Osteocyte (in vitro differentiated cells): ENCODE data around the gene ST8SIA2. TPM values are rescaled to one million over a fixed set of nuclear protein-coding genes. Genes with fewer than 3 reads are reported as not detected.

Experiments
- DNase-seq: peaks from one replicate; pipeline ENCODE4 v3.0.0; 2021; ENCODE audit warnings: mixed read lengths; ENCODE audit not compliant: unreplicated experiment; ENCODE audit errors: extremely low spot score
- H3K27ac Mint-ChIP-seq: one replicate; pipeline ENCODE4 v1.8.0; 2021; ENCODE audit warnings: mild to moderate bottlenecking, mixed read lengths; ENCODE audit not compliant: unreplicated experiment
- H3K27me3 Mint-ChIP-seq: one replicate; pipeline ENCODE4 v1.8.0; 2021; ENCODE audit warnings: mixed read lengths; ENCODE audit not compliant: unreplicated experiment
- H3K36me3 Mint-ChIP-seq: one replicate; pipeline ENCODE4 v1.8.0; 2021; ENCODE audit warnings: mixed read lengths; ENCODE audit not compliant: unreplicated experiment
- H3K4me1 Mint-ChIP-seq: one replicate; pipeline ENCODE4 v1.8.0; 2021; ENCODE audit warnings: mixed read lengths; ENCODE audit not compliant: unreplicated experiment
- H3K4me3 Mint-ChIP-seq: one replicate; pipeline ENCODE4 v1.8.0; 2021; ENCODE audit warnings: mild to moderate bottlenecking, moderate library complexity, mixed read lengths; ENCODE audit not compliant: unreplicated experiment
- H3K9me3 Mint-ChIP-seq: one replicate; pipeline ENCODE4 v1.8.0; 2021; ENCODE audit warnings: mixed read lengths; ENCODE audit not compliant: unreplicated experiment
- CTCF ChIP-seq: fragments of 200-600 bp; sonication (generic); IDR thresholded peaks from 2 replicates; pipeline ENCODE4 v1.5.0; 2021; ENCODE audit warnings: antibody characterized with exemption, mild to moderate bottlenecking, moderate library complexity
- total RNA-seq: library from RNA; stranded (reverse); gene quantifications from 2 replicates; pipeline ENCODE4 v1.2.1, GENCODE V29; 2021

ST8SIA2 gene
- total RNA-seq, 1 donor from 2014 or later = 2.1 TPM

DNA sequence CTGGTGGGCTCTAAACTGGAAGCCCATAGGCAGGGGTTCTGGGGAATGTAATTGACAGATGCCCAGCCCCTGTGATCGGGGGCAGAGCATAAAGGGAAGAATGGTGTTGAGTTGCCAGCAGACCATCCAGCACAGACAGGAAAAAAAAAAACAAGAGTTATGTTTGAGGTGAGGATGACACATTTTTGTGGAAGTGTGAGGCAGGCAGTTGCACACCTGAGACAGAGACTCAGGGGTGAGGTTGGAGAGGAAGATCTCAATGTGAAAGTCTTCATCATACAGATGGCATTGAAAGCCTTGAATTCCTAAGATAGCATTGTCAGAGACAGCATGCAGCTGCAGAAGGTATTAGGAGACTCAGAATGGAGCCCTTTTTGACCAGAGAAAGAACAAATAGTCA, 18.6 kb upstream of the ST8SIA2 start:
- Mint-ChIP-seq H3K27me3 (peaks cover 21% of the 10 kb centered on the region), H3K9me3 (peaks cover 5% of the 10 kb centered on the region), H3K36me3 (no peaks in the 10 kb centered on the region), H3K27ac (no peak overlapping the region), H3K4me1 (no peaks in the 10 kb centered on the region), H3K4me3 (no peak overlapping the region)
- DNase-seq = no peak
- no peak for TF ChIP-seq CTCF

DNA sequence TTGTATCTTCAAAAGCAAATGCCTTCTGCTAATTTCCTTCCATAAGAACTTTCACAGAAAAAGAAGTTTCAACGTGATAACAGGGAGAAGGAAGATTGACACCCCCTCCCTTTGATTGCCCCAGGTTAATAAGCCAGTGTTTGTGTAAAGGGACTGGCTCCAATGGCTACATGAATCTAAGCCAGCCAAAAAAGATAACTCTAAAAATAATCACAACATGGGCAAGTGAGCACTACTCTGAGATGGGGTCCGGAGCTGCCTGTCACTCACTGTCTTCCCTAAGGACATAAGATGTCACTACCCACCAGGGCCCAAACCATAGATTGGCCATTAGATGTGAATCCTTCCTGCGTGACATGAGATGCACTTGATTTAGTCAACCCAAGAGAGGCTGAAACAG, 17.6 kb upstream of the ST8SIA2 start:
- peaks cover 5% of the 10 kb centered on the region for H3K9me3 Mint-ChIP-seq
- no peak overlapping the region for H3K4me3 Mint-ChIP-seq
- no peak for DNase-seq
- no peak overlapping the region for H3K27ac Mint-ChIP-seq
- H3K36me3 Mint-ChIP-seq = no peaks in the 10 kb centered on the region
- peaks cover 28% of the 10 kb centered on the region for H3K27me3 Mint-ChIP-seq
- TF ChIP-seq CTCF = no peak
- H3K4me1 Mint-ChIP-seq = no peaks in the 10 kb centered on the region

DNA sequence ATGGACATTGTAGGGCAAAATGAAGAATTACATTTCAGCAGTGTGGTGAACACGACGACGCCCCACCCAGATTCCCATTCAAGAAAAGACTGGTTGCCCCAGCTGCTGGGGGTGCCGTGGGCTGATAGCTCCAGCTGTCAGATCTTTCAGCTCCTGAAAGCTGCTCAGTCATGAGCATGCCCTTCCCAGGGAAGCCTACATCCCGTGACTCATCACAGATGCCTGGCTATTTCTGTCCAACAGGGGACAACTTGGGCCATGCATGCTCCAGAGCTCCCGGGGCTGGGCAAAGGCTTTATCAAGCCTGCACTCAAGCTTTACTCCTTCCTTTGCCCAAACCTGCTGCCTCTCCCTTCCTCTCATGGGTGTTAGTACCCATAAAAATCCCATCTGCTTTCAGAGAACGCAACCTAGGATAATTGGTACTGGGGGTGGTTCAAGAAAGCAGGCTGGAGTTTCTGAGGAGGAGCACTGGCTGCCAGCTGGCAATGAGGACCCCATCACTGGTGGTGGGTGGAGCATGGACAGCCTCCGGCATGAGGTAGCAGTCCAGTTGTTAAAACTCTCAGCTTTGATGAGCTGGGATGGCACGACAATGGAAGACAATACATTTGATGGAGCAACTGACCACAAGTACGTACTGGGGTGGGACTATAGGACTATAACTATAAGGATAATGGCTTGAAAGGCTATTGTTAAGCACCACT, 16.4 kb upstream of the ST8SIA2 start:
- no peak for TF ChIP-seq CTCF
- H3K27ac Mint-ChIP-seq = no peak overlapping the region
- no peak overlapping the region for H3K4me3 Mint-ChIP-seq
- peaks cover 34% of the 10 kb centered on the region for H3K27me3 Mint-ChIP-seq
- no peak for DNase-seq
- H3K4me1 Mint-ChIP-seq = no peaks in the 10 kb centered on the region
- peaks cover 5% of the 10 kb centered on the region for H3K9me3 Mint-ChIP-seq
- no peaks in the 10 kb centered on the region for H3K36me3 Mint-ChIP-seq

- no peak for DNase-seq
These were observed 10.0 kb upstream of the ST8SIA2 start for GRCh38 chr15:92383519-92384324.

More at GRCh38 chr15:92383519-92384324, 10.0 kb upstream of the ST8SIA2 start:
- H3K27me3 Mint-ChIP-seq = peaks cover 45% of the 10 kb centered on the region
- peaks cover 14% of the 10 kb centered on the region for H3K4me1 Mint-ChIP-seq
- TF ChIP-seq CTCF = peak; percentile 53
- no peaks in the 10 kb centered on the region for H3K36me3 Mint-ChIP-seq
- H3K27ac Mint-ChIP-seq = no peak overlapping the region
- H3K9me3 Mint-ChIP-seq = peaks cover 5% of the 10 kb centered on the region
- H3K4me3 Mint-ChIP-seq = no peak overlapping the region
